Measurements from ENCODE around the gene HHLA2. TPM values are rescaled to one million over a fixed set of nuclear protein-coding genes. Genes with fewer than 3 reads are reported as not detected.
"Not testable (repeated sequence)": the region's sequence is repeated elsewhere in the genome, so short reads cannot be mapped to it uniquely, and the experiment has no call there.

HHLA2 gene
- total and polyA plus RNA-seq, 4 experiments from 2014 or later: 0.52 to 0.58 TPM; not detected in 2

DNA sequence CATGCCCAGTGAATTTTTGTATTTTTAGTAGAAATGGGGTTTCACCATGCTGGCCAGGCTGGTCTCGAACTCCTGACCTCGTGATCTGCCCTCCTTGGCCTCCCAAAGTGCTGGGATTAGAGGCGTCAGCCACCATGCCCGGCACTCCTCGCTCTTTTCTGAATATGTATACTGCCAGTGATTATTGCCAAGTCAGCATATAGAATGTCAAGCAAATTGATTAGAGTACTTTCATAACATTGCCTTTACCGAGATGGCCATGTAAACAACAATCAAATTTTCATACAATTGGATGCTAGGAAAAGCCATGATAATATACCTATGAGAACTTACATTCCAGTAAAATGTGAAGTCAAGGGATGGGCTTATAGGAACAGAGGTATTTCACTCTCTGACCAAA lies 8.2 kb upstream of the HHLA2 start:
- H3K9me3 ChIP-seq (ENCODE audit: control insufficient read depth in 1 of 2, low read length in 2 of 2); H3K4me3 Mint-ChIP-seq; POLR2A ChIA-PET (ENCODE audit: partially characterized antibody); H3K36me3 Mint-ChIP-seq; H3K27me3 Mint-ChIP-seq; H3K9me3 Mint-ChIP-seq; H3K27me3 ChIP-seq (ENCODE audit: insufficient read depth, low read length); CTCF ChIA-PET (ENCODE audit: partially characterized antibody); DNase-seq; H3K27ac ChIP-seq (ENCODE audit: low read depth, low read length); H3K4me3 ChIP-seq (ENCODE audit: low read length in 2 of 2); H3K36me3 ChIP-seq (ENCODE audit: insufficient read depth, low read length); intact Hi-C loops (cut with micrococcal nuclease); H3K27ac Mint-ChIP-seq; H3K4me1 ChIP-seq (ENCODE audit: insufficient read depth, low read length): not testable (repeated sequence)
- peaks cover 9 to 15% (median 13%) of the 10 kb centered on the region in 4 donors for H3K4me1 Mint-ChIP-seq

DNA sequence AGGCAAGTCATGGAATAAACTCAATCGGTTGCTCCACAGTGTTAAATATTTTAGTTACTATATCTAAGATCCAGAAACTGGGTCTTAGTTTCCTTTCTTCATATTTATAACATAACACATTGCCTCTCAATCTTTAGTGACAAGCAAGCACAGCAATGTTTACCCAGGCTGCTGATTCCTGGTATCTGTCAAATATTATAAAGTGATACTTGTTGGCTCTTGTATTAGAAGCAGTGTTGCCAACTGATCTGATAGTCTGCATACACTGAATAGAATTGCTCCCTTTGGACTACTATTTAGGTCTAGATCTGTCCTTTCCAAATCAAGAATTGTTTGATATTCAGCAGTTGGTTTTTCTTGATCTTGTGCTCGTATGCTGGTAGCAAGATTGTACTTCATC lies 7.2 kb upstream of the HHLA2 start:
- DNase-seq: no peak
- peaks cover 19% of the 10 kb centered on the region for H3K4me1 ChIP-seq (ENCODE audit: insufficient read depth, low read length)
- no peaks in the 10 kb centered on the region for H3K9me3 ChIP-seq (ENCODE audit: control insufficient read depth in 1 of 2, low read length in 2 of 2)
- intact Hi-C loops (cut with micrococcal nuclease): no loop called here
- H3K4me3 ChIP-seq (ENCODE audit: low read length in 2 of 2): no peak overlapping the region
- H3K27me3 ChIP-seq (ENCODE audit: insufficient read depth, low read length): no peaks in the 10 kb centered on the region
- Mint-ChIP-seq H3K27ac (no peak overlapping the region), H3K27me3 (no peaks in the 10 kb centered on the region), H3K4me3 (no peak overlapping the region), H3K9me3 (peaks cover 0 to 2% (median 0%) of the 10 kb centered on the region in 8 donors), H3K36me3 (no peaks in the 10 kb centered on the region), H3K4me1 (peaks cover 18 to 25% (median 23%) of the 10 kb centered on the region in 4 donors)
- POLR2A ChIA-PET (ENCODE audit: partially characterized antibody): no interaction called here
- H3K27ac ChIP-seq (ENCODE audit: low read depth, low read length): no peak overlapping the region
- no peaks in the 10 kb centered on the region for H3K36me3 ChIP-seq (ENCODE audit: insufficient read depth, low read length)
- CTCF ChIA-PET (ENCODE audit: partially characterized antibody): no interaction called here

DNA sequence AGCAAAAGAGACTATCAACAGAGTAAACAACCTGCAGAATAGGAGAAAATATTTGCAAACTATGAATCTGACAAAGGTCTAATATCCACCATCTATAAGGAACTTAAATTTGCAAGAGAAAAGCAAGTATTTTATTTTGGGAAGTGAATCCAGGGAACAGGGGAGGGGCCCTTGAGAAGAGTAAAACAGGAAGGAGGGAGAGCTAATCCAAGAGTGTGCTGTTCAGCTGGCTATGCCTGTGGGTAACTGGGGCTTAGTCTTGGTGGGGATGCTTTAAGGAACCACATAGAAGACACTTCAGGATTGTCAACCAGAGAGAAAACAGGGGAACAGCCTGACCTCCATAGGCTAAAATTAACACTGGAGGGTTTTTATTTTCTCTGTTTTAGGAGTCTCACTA lies 3.9 kb upstream of the HHLA2 start:
- peaks cover 22 to 30% (median 29%) of the 10 kb centered on the region in 4 donors for H3K4me1 Mint-ChIP-seq
- H3K36me3 Mint-ChIP-seq: no peaks in the 10 kb centered on the region
- H3K4me3 Mint-ChIP-seq: peak overlapping the region in 3 of 8 donors; percentile 26 to 67 (median 28)
- CTCF ChIA-PET (ENCODE audit: partially characterized antibody): no interaction called here
- H3K9me3 Mint-ChIP-seq: no peaks in the 10 kb centered on the region
- intact Hi-C loops (cut with micrococcal nuclease): loop anchor here (5.0 kb wide), 2 partner anchors 70 to 200 kb away; partner anchors contain the start of genes CD47 and IFT57
- no peak overlapping the region for H3K4me3 ChIP-seq (ENCODE audit: low read length in 2 of 2)
- no peak overlapping the region for H3K27ac ChIP-seq (ENCODE audit: low read depth, low read length)
- peak overlapping the region; percentile 3 to 82 (median 67) for H3K27ac Mint-ChIP-seq
- H3K4me1 ChIP-seq (ENCODE audit: insufficient read depth, low read length): peaks cover 22% of the 10 kb centered on the region
- POLR2A ChIA-PET (ENCODE audit: partially characterized antibody): interaction anchor here (0.9 to 3.4 kb wide), 2 partner anchors 68 to 70 kb away, joined by 3 to 18 read pairs; partner anchors contain the start of gene IFT57
- H3K36me3 ChIP-seq (ENCODE audit: insufficient read depth, low read length): no peaks in the 10 kb centered on the region
- H3K27me3 Mint-ChIP-seq: no peaks in the 10 kb centered on the region
- no peaks in the 10 kb centered on the region for H3K9me3 ChIP-seq (ENCODE audit: control insufficient read depth in 1 of 2, low read length in 2 of 2)
- H3K27me3 ChIP-seq (ENCODE audit: insufficient read depth, low read length): no peaks in the 10 kb centered on the region
- no peak for DNase-seq

DNA sequence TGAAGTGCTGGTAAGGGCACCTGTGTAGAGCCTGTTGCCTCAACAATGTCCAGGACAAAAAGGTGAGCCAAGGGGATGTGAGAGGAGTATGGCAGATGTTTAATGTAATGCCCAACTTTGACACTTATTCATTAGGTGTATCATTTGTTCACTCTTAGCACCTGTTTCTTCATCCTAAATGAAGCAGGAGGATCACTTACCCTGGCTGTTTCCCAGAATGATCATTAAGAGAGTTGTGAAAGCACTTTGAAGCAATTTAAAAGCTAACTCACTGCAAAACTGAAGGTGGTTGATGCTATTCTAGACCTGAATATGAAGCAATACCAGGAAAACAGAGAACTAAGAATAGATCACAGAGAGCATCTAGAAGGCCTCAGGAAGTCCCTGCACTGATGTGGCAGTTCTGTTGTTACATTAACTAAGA lies 3.4 kb upstream of the HHLA2 start:
- Histone ChIP-seq H3K4me3 (ENCODE audit: low read length in 2 of 2) (no peak overlapping the region), H3K27me3 (ENCODE audit: insufficient read depth, low read length) (no peaks in the 10 kb centered on the region), H3K9me3 (ENCODE audit: control insufficient read depth in 1 of 2, low read length in 2 of 2) (no peaks in the 10 kb centered on the region), H3K4me1 (ENCODE audit: insufficient read depth, low read length) (peaks cover 22% of the 10 kb centered on the region), H3K36me3 (ENCODE audit: insufficient read depth, low read length) (no peaks in the 10 kb centered on the region), H3K27ac (ENCODE audit: low read depth, low read length) (peak overlapping the region; percentile 9)
- POLR2A ChIA-PET (ENCODE audit: partially characterized antibody): interaction anchor here (0.9 to 3.4 kb wide), 3 partner anchors 68 to 166 kb away, joined by 3 to 18 read pairs (median 5); partner anchors contain the start of gene IFT57
- CTCF ChIA-PET (ENCODE audit: partially characterized antibody): interaction anchor here (2.1 kb wide), 1 partner anchor 365 kb away, joined by 5 read pairs; no protein-coding TSS in a partner anchor
- Mint-ChIP-seq H3K9me3 (no peaks in the 10 kb centered on the region), H3K27ac (peak overlapping the region; percentile 3 to 82 (median 71)), H3K4me1 (peaks cover 22 to 30% (median 29%) of the 10 kb centered on the region in 4 donors), H3K27me3 (no peaks in the 10 kb centered on the region), H3K36me3 (no peaks in the 10 kb centered on the region), H3K4me3 (peak overlapping the region in 5 of 8 donors; percentile 22 to 67 (median 41))
- intact Hi-C loops (cut with micrococcal nuclease): loop anchor here (5.0 kb wide), 2 partner anchors 71 to 201 kb away; partner anchors contain the start of genes CD47 and IFT57
- peak in 3 of 5 donors; percentile 15 to 20 (median 16) for DNase-seq

DNA sequence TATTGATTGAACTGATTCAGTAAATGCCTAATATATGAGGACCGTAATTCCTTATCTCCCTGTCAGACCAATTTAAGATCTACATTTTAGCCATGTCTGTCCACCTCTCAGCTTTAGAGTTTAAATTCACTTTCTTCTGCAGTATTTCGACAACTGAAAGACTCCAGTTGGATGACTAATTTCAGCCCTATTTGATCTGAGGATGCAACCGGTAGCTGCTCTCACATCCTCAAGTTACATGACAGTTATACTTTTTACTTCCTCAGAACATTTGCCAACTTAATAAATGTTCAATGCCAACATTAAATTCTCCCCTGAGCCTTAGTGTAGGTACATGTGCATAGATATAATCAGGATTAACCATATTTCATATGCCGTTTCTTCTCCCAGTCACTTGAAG lies 2.5 kb upstream of the HHLA2 start:
- Histone ChIP-seq H3K27me3 (ENCODE audit: insufficient read depth, low read length) (no peaks in the 10 kb centered on the region), H3K4me3 (ENCODE audit: low read length in 2 of 2) (no peak overlapping the region), H3K4me1 (ENCODE audit: insufficient read depth, low read length) (peaks cover 22% of the 10 kb centered on the region), H3K36me3 (ENCODE audit: insufficient read depth, low read length) (no peaks in the 10 kb centered on the region), H3K27ac (ENCODE audit: low read depth, low read length) (no peak overlapping the region), H3K9me3 (ENCODE audit: control insufficient read depth in 1 of 2, low read length in 2 of 2) (no peaks in the 10 kb centered on the region)
- CTCF ChIA-PET (ENCODE audit: partially characterized antibody): interaction anchor here (2.1 kb wide), 1 partner anchor 366 kb away, joined by 5 read pairs; no protein-coding TSS in a partner anchor
- H3K4me1 Mint-ChIP-seq: peaks cover 22 to 30% (median 29%) of the 10 kb centered on the region in 4 donors
- peak overlapping the region in 5 of 8 donors; percentile 7 to 71 (median 43) for H3K4me3 Mint-ChIP-seq
- intact Hi-C loops (cut with micrococcal nuclease): loop anchor here (5.0 kb wide), 2 partner anchors 72 to 202 kb away; partner anchors contain the start of genes CD47 and IFT57
- no peaks in the 10 kb centered on the region for H3K9me3 Mint-ChIP-seq
- no peaks in the 10 kb centered on the region for H3K36me3 Mint-ChIP-seq
- DNase-seq: no peak
- peak overlapping the region in 4 of 7 donors; percentile 10 to 71 (median 54) for H3K27ac Mint-ChIP-seq
- POLR2A ChIA-PET (ENCODE audit: partially characterized antibody): interaction anchor here (0.8 to 3.4 kb wide), 3 partner anchors 71 to 749 kb away, joined by 3 to 18 read pairs (median 5); partner anchors contain the start of gene IFT57
- no peaks in the 10 kb centered on the region for H3K27me3 Mint-ChIP-seq

DNA sequence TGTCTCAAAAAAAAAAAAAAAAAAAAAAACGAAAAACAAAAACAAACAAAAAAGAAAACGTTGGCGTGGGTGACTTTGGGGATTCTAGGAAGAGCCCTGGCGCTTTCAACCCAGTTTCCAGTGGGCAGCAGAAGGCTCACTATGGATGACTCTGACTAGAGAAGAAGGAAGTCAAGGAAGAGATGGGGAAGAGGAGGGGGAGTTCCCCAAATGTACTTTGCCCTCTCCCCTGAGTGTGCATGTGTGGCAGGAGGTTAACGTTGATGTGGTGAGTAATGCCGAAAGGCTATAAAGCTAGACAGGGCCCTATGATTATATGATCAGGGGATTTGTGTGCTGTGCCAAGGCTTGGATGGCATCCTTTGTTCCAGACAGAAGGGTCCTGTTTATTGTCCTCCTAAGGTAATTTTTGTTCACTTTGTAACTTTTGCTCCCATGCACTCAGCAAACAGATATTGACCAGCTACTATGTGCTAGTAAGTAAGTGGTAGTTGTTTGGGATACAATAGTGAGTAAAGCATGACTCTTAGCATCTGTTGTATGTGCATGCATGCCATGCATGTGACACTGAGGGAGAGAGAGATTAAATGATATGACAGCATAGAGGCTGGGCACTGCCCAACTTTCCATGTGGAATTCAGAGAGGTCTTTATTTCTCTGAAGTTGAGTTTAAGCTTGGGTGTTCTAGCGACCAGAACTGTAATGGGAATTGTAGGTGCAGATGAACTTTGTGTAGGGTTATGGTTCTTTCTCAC lies 750 bp upstream of the HHLA2 start:
- POLR2A ChIA-PET (ENCODE audit: partially characterized antibody): interaction anchor here (0.9 kb wide), 1 partner anchor 73 kb away, joined by 4 read pairs; the partner anchor contains the start of gene IFT57
- Mint-ChIP-seq H3K27me3 (no peaks in the 10 kb centered on the region), H3K27ac (no peak overlapping the region), H3K4me1 (peaks cover 27 to 38% (median 32%) of the 10 kb centered on the region in 4 donors), H3K36me3 (no peaks in the 10 kb centered on the region), H3K4me3 (no peak overlapping the region), H3K9me3 (peaks cover 0 to 2% (median 0%) of the 10 kb centered on the region in 8 donors)
- CTCF ChIA-PET (ENCODE audit: partially characterized antibody): interaction anchor here (1.4 kb wide), 1 partner anchor 10 kb away, joined by 4 read pairs; no protein-coding TSS in a partner anchor
- peaks cover 23% of the 10 kb centered on the region for H3K4me1 ChIP-seq (ENCODE audit: insufficient read depth, low read length)
- H3K27me3 ChIP-seq (ENCODE audit: insufficient read depth, low read length): no peaks in the 10 kb centered on the region
- no peak for DNase-seq
- H3K4me3 ChIP-seq (ENCODE audit: low read length in 2 of 2): no peak overlapping the region
- intact Hi-C loops (cut with micrococcal nuclease): no loop called here
- no peaks in the 10 kb centered on the region for H3K9me3 ChIP-seq (ENCODE audit: control insufficient read depth in 1 of 2, low read length in 2 of 2)
- H3K27ac ChIP-seq (ENCODE audit: low read depth, low read length): no peak overlapping the region
- H3K36me3 ChIP-seq (ENCODE audit: insufficient read depth, low read length): no peaks in the 10 kb centered on the region

DNA sequence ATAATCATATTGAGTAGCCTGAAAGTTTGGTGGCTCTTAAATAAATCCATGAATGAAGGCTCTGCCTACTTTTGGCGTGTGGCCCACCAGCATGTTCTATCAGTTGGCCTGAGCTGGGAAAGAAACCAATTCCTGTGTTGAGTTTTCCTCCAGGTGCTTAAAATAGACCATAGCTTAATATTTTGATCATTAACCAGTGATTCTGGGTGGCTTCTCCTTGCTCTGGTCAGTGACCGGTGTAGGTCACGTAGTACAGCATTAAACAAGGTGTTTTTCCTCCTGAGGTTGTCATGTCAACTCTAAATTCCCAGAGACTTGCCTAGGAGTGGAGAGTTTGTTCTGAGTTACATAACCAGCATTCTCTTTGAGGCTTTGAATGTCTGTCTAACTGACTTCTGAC lies 1.3 kb downstream of the HHLA2 start:
- Histone ChIP-seq H3K27me3 (ENCODE audit: insufficient read depth, low read length) (no peaks in the 10 kb centered on the region), H3K9me3 (ENCODE audit: control insufficient read depth in 1 of 2, low read length in 2 of 2) (no peaks in the 10 kb centered on the region), H3K4me1 (ENCODE audit: insufficient read depth, low read length) (peaks cover 39% of the 10 kb centered on the region), H3K36me3 (ENCODE audit: insufficient read depth, low read length) (no peaks in the 10 kb centered on the region), H3K4me3 (ENCODE audit: low read length in 2 of 2) (no peak overlapping the region), H3K27ac (ENCODE audit: low read depth, low read length) (no peak overlapping the region)
- intact Hi-C loops (cut with micrococcal nuclease): no loop called here
- ChIA-PET CTCF (ENCODE audit: partially characterized antibody) (interaction anchor here (1.0 kb wide), 1 partner anchor 14 kb away, joined by 3 read pairs; no protein-coding TSS in a partner anchor), POLR2A (ENCODE audit: partially characterized antibody) (no interaction called here)
- no peak for DNase-seq
- Mint-ChIP-seq H3K4me1 (peaks cover 38 to 49% (median 40%) of the 10 kb centered on the region in 4 donors), H3K27me3 (no peaks in the 10 kb centered on the region), H3K9me3 (peaks cover 0 to 2% (median 0%) of the 10 kb centered on the region in 8 donors), H3K27ac (no peak overlapping the region), H3K36me3 (no peaks in the 10 kb centered on the region), H3K4me3 (no peak overlapping the region)
